H1 (cell line): ENCODE measurements around the gene PRDM1. TPM values are rescaled to one million over a fixed set of nuclear protein-coding genes. Genes with fewer than 3 reads are reported as not detected.
A peak's percentile ranks its signal among the peaks of the same experiment; 100 is the strongest.

ENCODE experiments used
- CTCF ChIA-PET: fragments of 300-600 bp; sonication (Branson Sonifier 250); formaldehyde crosslinking; loops from one replicate; lab custom pipeline; 2021; ENCODE audit not compliant: partially characterized antibody; lab: Charles Lee
- POLR2A ChIA-PET: fragments of 300-600 bp; sonication (Branson Sonifier 250); formaldehyde crosslinking; loops from one replicate; lab custom pipeline; 2021; ENCODE audit warnings: inconsistent platforms; ENCODE audit not compliant: partially characterized antibody; lab: Charles Lee
- DNase-seq, 2 experiments: peaks; one replicate each; pipeline versions ENCODE4 v3.0.0 to v3.0.0-alpha.2; 2010 to 2022; ENCODE audit warnings: low spot score in 2 of 2, low read depth in 1 of 2, mixed read lengths in 1 of 2
- FAIRE-seq: peaks from 2 replicates; lab custom pipeline; 2011; peaks lifted over from hg19 to GRCh38; lab: Jason Lieb, UNC
- H2AFZ ChIP-seq: 2 replicates; pipeline ENCODE4 v1.8.1; 2012; ENCODE audit warnings: low read length, inconsistent platforms
- H2AK5ac ChIP-seq: 2 replicates; pipeline ENCODE4 v1.6.1; 2013; ENCODE audit warnings: low read depth, low read length
- H2BK120ac ChIP-seq: replicated peaks from 2 replicates; pipeline ENCODE3; 2013; ENCODE audit warnings: low read depth, low read length, inconsistent platforms
- H2BK12ac ChIP-seq: 2 replicates; pipeline ENCODE4 v1.6.1; 2013; ENCODE audit warnings: low read depth, low read length
- H2BK15ac ChIP-seq: 2 replicates; pipeline ENCODE4 v1.6.1; 2013; ENCODE audit warnings: low read length
- H2BK20ac ChIP-seq: 2 replicates; pipeline ENCODE4 v1.6.1; 2013; ENCODE audit warnings: low read length
- H2BK5ac ChIP-seq: 2 replicates; pipeline ENCODE4 v1.6.1; 2013; ENCODE audit warnings: low read depth, low read length
- H3K14ac ChIP-seq: 2 replicates; pipeline ENCODE4 v1.6.1; 2013; ENCODE audit warnings: inconsistent platforms; ENCODE audit not compliant: insufficient read length
- H3K18ac ChIP-seq: 2 replicates; pipeline ENCODE4 v1.6.1; 2013; ENCODE audit warnings: low read length; ENCODE audit errors: extremely low read depth
- H3K23ac ChIP-seq: 2 replicates; pipeline ENCODE4 v1.6.1; 2013; ENCODE audit warnings: inconsistent platforms; ENCODE audit not compliant: insufficient read length
- H3K23me2 ChIP-seq: 2 replicates; pipeline ENCODE4 v1.6.1; 2013; ENCODE audit warnings: low read depth, low read length
- H3K27ac ChIP-seq: 2 replicates; pipeline ENCODE4 v1.6.1; 2011; ENCODE audit warnings: low read depth, low read length, inconsistent platforms
- H3K27me3 ChIP-seq, 4 experiments: replicated peaks in 1 of 4; 1 replicate in 1 of 4; 2 replicates in 3 of 4; pipeline versions ENCODE4 v1.6.1 to v1.8.1; 2011 to 2013; ENCODE audit warnings: low read length in 3 of 4, mild to moderate bottlenecking in 3 of 4, inconsistent platforms in 2 of 4, mixed read lengths in 2 of 4, moderate library complexity in 1 of 4; ENCODE audit not compliant: control insufficient read depth in 3 of 4, insufficient read depth in 3 of 4; ENCODE audit errors: extremely low read depth in 1 of 4
- H3K36me3 ChIP-seq, 4 experiments: 2 replicates each; pipeline versions ENCODE4 v1.6.1 to v1.8.1; 2011 to 2013; ENCODE audit warnings: mild to moderate bottlenecking in 4 of 4, low read length in 3 of 4, moderate library complexity in 2 of 4, control low read depth in 1 of 4, inconsistent platforms in 1 of 4; ENCODE audit not compliant: insufficient read depth in 4 of 4, control insufficient read depth in 2 of 4
- H3K4ac ChIP-seq: replicated peaks from 2 replicates; pipeline ENCODE3; 2013; ENCODE audit warnings: low read length, low read depth, mixed read lengths, inconsistent platforms; ENCODE audit not compliant: insufficient read length
- H3K4me1 ChIP-seq, 4 experiments: replicated peaks in 1 of 4; 1 replicate in 1 of 4; 2 replicates in 3 of 4; pipeline versions ENCODE4 v1.6.1 to v1.8.1; 2011 to 2013; ENCODE audit warnings: low read length in 3 of 4, inconsistent platforms in 2 of 4, mixed read lengths in 1 of 4; ENCODE audit not compliant: insufficient read depth in 4 of 4, control insufficient read depth in 3 of 4
- H3K4me2 ChIP-seq, 2 experiments: 2 replicates each; pipeline versions ENCODE4 v1.6.1 to v1.8.1; 2011 to 2013; ENCODE audit warnings: low read depth in 2 of 2, low read length in 2 of 2, control low read depth in 1 of 2, inconsistent platforms in 1 of 2, mild to moderate bottlenecking in 1 of 2; ENCODE audit not compliant: insufficient read depth in 1 of 2
- H3K4me3 ChIP-seq, 4 experiments: fragments of 200-600, 300-600 bp in 1 of 4; sonication (generic), shearing (Covaris generic), sonication (Bioruptor Twin) in 1 of 4; 2 replicates each; pipeline versions ENCODE4 v1.5.1 to v1.8.1; 2011 to 2016; ENCODE audit warnings: low read length in 4 of 4, low read depth in 3 of 4, control low read depth in 2 of 4, inconsistent platforms in 2 of 4, mild to moderate bottlenecking in 2 of 4, mixed read lengths in 1 of 4, moderate library complexity in 1 of 4; ENCODE audit not compliant: insufficient read depth in 2 of 4; ENCODE audit errors: extremely low read depth in 1 of 4
- H3K56ac ChIP-seq: replicated peaks from 2 replicates; pipeline ENCODE3; 2013; ENCODE audit warnings: low read depth, mild to moderate bottlenecking, mixed read lengths, low read length, inconsistent platforms; ENCODE audit not compliant: insufficient read length
- H3K79me1 ChIP-seq: 2 replicates; pipeline ENCODE4 v1.6.1; 2013; ENCODE audit warnings: low read depth, low read length, control low read depth
- H3K79me2 ChIP-seq, 2 experiments: 2 replicates each; pipeline versions ENCODE4 v1.6.1 to v1.8.1; 2012 to 2013; ENCODE audit warnings: low read length in 2 of 2, mild to moderate bottlenecking in 2 of 2, inconsistent platforms in 1 of 2; ENCODE audit not compliant: insufficient read depth in 2 of 2, control insufficient read depth in 1 of 2
- H3K9ac ChIP-seq, 4 experiments: replicated peaks in 1 of 4; 1 replicate in 1 of 4; 2 replicates in 3 of 4; pipeline versions ENCODE4 v1.6.1 to v1.8.1; 2011 to 2013; ENCODE audit warnings: low read depth in 3 of 4, low read length in 3 of 4, control low read depth in 2 of 4, mild to moderate bottlenecking in 2 of 4, moderate library complexity in 2 of 4, inconsistent platforms in 1 of 4; ENCODE audit errors: extremely low read depth in 1 of 4
- H3K9me3 ChIP-seq, 2 experiments: 2 replicates each; pipeline versions ENCODE4 v1.6.1 to v1.8.1; 2012 to 2013; ENCODE audit warnings: mild to moderate bottlenecking in 2 of 2, moderate library complexity in 2 of 2, control low read depth in 1 of 2, inconsistent platforms in 1 of 2, low read depth in 1 of 2, low read length in 1 of 2, mixed read lengths in 1 of 2; ENCODE audit not compliant: insufficient read depth in 2 of 2
- H4K20me1 ChIP-seq, 2 experiments: replicated peaks in 1 of 2; 2 replicates each; pipeline versions ENCODE3 to v1.8.1; 2011 to 2013; ENCODE audit warnings: inconsistent platforms in 2 of 2, low read length in 2 of 2, mild to moderate bottlenecking in 1 of 2; ENCODE audit not compliant: insufficient read depth in 2 of 2, control insufficient read depth in 1 of 2
- H4K5ac ChIP-seq: 2 replicates; pipeline ENCODE4 v1.6.1; 2013; ENCODE audit warnings: low read length, low read depth, mixed read lengths, inconsistent platforms; ENCODE audit not compliant: insufficient read length
- H4K8ac ChIP-seq: 2 replicates; pipeline ENCODE4 v1.8.0; 2013; ENCODE audit warnings: mild to moderate bottlenecking, moderate library complexity, low read length, inconsistent platforms; ENCODE audit not compliant: insufficient read depth; ENCODE audit errors: extremely low read depth
- H4K91ac ChIP-seq: replicated peaks from 2 replicates; pipeline ENCODE3; 2013; ENCODE audit warnings: low read length, mixed read lengths, inconsistent platforms; ENCODE audit not compliant: insufficient read length
- BACH1 ChIP-seq: IDR thresholded peaks from 2 replicates; pipeline ENCODE4 v1.6.1; 2012; ENCODE audit warnings: low read length, improper control_type of control experiment
- CREB1 ChIP-seq: IDR thresholded peaks from 2 replicates; pipeline ENCODE4 v1.6.1; 2012; ENCODE audit warnings: inconsistent platforms
- EP300 ChIP-seq, 2 experiments: IDR thresholded peaks; 1 replicate in 1 of 2; 2 replicates in 1 of 2; pipeline ENCODE4 v1.6.1; 2011 to 2012; ENCODE audit warnings: low read depth in 2 of 2, low read length in 2 of 2, mild to moderate bottlenecking in 2 of 2, borderline replicate concordance in 1 of 2, inconsistent platforms in 1 of 2, moderate library complexity in 1 of 2
- GABPA ChIP-seq: IDR thresholded peaks from 2 replicates; pipeline ENCODE4 v1.6.1; 2011; ENCODE audit warnings: mild to moderate bottlenecking, low read length, moderate library complexity, borderline replicate concordance; ENCODE audit not compliant: insufficient read depth
- KDM5A ChIP-seq: fragments of 200-600 bp; IDR thresholded peaks from 2 replicates; pipeline ENCODE4 v1.7.1; 2012; ENCODE audit warnings: mild to moderate bottlenecking, low read length, inconsistent platforms, mixed read lengths
- MAFK ChIP-seq: IDR thresholded peaks from 2 replicates; pipeline ENCODE4 v1.6.1; 2012; ENCODE audit warnings: low read depth, mild to moderate bottlenecking, improper control_type of control experiment, low read length
- NRF1 ChIP-seq: IDR thresholded peaks from 2 replicates; pipeline ENCODE4 v1.6.1; 2011; ENCODE audit warnings: mild to moderate bottlenecking, low read depth, low read length, improper control_type of control experiment
- POU5F1 ChIP-seq: IDR thresholded peaks from 2 replicates; pipeline ENCODE4 v1.6.1; 2011; ENCODE audit warnings: low read depth, mild to moderate bottlenecking, low read length, moderate library complexity
- SIX5 ChIP-seq: IDR thresholded peaks from 2 replicates; pipeline ENCODE4 v1.6.1; 2011; ENCODE audit warnings: mild to moderate bottlenecking, low read depth, low read length
- TEAD4 ChIP-seq: IDR thresholded peaks from 2 replicates; pipeline ENCODE4 v1.6.1; 2012; ENCODE audit warnings: low read depth, low read length, inconsistent platforms, mixed read lengths
- WGBS, 2 experiments: shearing (Covaris generic) in 1 of 2; methylation state at CpG; one replicate each; pipeline versions ENCODE4 v1.1.6 to v1.1.7; 2013 to 2015; ENCODE audit warnings: low lambda C conversion rate in 2 of 2, mixed read lengths in 2 of 2, inconsistent platforms in 1 of 2, low coverage in 1 of 2, missing lambda C conversion rate in 1 of 2; ENCODE audit not compliant: insufficient replicate concordance in 2 of 2, insufficient coverage in 1 of 2, insufficient read length in 1 of 2; ENCODE audit errors: extremely low coverage in 1 of 2, missing lambda C conversion rate in 1 of 2; 5-methylcytosine and 5-hydroxymethylcytosine counted together
- polyA plus RNA-seq, 7 experiments: library from polyadenylated mRNA; depleted of rRNA in 3 of 7; stranded (reverse) in 5 of 7; unstranded in 2 of 7; fragments of >200 nt in 5 of 7; fragments of 200-250 nt in 2 of 7; gene quantifications; 1 replicate in 5 of 7; 2 replicates in 1 of 7; 4 replicates in 1 of 7; pipeline versions ENCODE4 v1.2.1 to v1.2.3, GENCODE V29; 2011 to 2013; ENCODE audit warnings: missing spikeins in 2 of 7, mixed read lengths in 2 of 7
- total RNA-seq: library from RNA; stranded (reverse); fragmentation: NEBNext Ultra II Directional; extraction: Animal tissue kit (Norgen Biotek cat#: 25700); gene quantifications from 2 replicates; pipeline ENCODE4 v1.2.1, GENCODE V29; 2021
- TF ChIP-seq, protein P1 (sequence below): IDR thresholded peaks from 2 replicates; pipeline ENCODE4 v1.6.1; 2011; ENCODE audit warnings: low read depth, mild to moderate bottlenecking, low read length; ENCODE audit not compliant: insufficient read depth
- TF ChIP-seq, protein P2 (sequence below): IDR thresholded peaks from 2 replicates; pipeline ENCODE4 v1.6.1; 2012; ENCODE audit warnings: inconsistent platforms

PRDM1 gene
- total and polyA plus RNA-seq, 2 of the 8 experiments (the other 6 are each of a cell fraction or from before 2014, with no cell fraction given): 0.21 to 0.74 TPM

DNA sequence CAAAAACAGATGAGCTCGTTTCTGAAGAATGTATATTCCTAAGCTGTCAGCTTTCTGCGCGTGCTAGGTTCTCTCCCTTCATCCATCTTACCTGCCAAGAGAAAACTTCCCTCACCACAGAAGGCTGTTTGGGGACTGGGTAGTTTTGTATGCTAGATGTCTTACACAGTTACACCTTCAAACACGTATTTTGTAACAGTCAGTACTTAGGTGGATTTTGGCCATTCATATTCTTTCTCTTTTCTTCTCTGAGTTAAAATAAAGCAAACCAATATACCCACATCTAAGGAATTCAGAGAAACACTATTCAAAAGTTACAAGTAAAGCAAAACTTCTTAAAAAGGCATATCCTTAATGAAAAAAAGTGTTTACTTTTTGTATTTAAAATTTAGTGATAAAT lies 35.6 kb upstream of the PRDM1 start:
- DNase-seq: no peak
- no peak overlapping the region for H2BK20ac ChIP-seq
- no peak overlapping the region for H2BK15ac ChIP-seq
- no peak overlapping the region for H3K9ac ChIP-seq
- H3K18ac ChIP-seq: no peak overlapping the region
- no peak overlapping the region for H2AFZ ChIP-seq
- no peak overlapping the region for H4K91ac ChIP-seq
- no peaks in the 10 kb centered on the region for H3K79me1 ChIP-seq
- H3K23ac ChIP-seq: no peak overlapping the region
- no peaks in the 10 kb centered on the region for H3K23me2 ChIP-seq
- FAIRE-seq: no peak
- H3K56ac ChIP-seq: no peak overlapping the region
- no peaks in the 10 kb centered on the region for H3K9me3 ChIP-seq
- H3K79me2 ChIP-seq: no peaks in the 10 kb centered on the region
- H3K4me2 ChIP-seq: peak overlapping the region in 1 of 2 experiments; percentile 72; a peak in 1 of 4 replicates
- no peaks in the 10 kb centered on the region for H3K36me3 ChIP-seq
- H4K8ac ChIP-seq: no peak overlapping the region
- H3K14ac ChIP-seq: no peak overlapping the region
- H3K4ac ChIP-seq: no peak overlapping the region
- H2AK5ac ChIP-seq: no peak overlapping the region
- TF ChIP-seq CREB1: no peak
- no peak for TF ChIP-seq MAFK
- no peak for TF ChIP-seq POU5F1
- TF ChIP-seq SIX5: no peak
- TF ChIP-seq GABPA: no peak
- no peak for TF ChIP-seq NRF1
- TF ChIP-seq, protein P1, sequence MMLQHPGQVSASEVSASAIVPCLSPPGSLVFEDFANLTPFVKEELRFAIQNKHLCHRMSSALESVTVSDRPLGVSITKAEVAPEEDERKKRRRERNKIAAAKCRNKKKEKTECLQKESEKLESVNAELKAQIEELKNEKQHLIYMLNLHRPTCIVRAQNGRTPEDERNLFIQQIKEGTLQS: no peak
- TF ChIP-seq KDM5A: no peak
- TF ChIP-seq EP300 (IDR thresholded peaks at IDR 0.05; ENCODE audit: borderline replicate concordance in 1 of 2, low read depth in 2 of 2, low read length in 2 of 2): no peak
- no peak for TF ChIP-seq BACH1
- TF ChIP-seq, protein P2, sequence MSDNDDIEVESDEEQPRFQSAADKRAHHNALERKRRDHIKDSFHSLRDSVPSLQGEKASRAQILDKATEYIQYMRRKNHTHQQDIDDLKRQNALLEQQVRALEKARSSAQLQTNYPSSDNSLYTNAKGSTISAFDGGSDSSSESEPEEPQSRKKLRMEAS: no peak
- TF ChIP-seq TEAD4: no peak
- no peak overlapping the region for H3K4me3 ChIP-seq
- no peak overlapping the region for H2BK12ac ChIP-seq
- no peaks in the 10 kb centered on the region for H4K20me1 ChIP-seq
- peaks cover 0 to 2% (median under 1%) of the 10 kb centered on the region in 4 experiments; a peak in 2 of 7 replicates for H3K27me3 ChIP-seq
- 63% methylated on average over 4 of the region's 4 CpGs; no CpG with 5 or more reads in 1 of the 2 experiments for WGBS, 2 experiments
- H2BK5ac ChIP-seq: no peak overlapping the region
- H3K4me1 ChIP-seq: peaks cover 0 to 4% (median 3%) of the 10 kb centered on the region in 4 experiments; a peak in 4 of 7 replicates
- H3K27ac ChIP-seq: no peak overlapping the region
- ChIA-PET CTCF (interaction anchor here (0.6 kb wide), 1 partner anchor 481 kb away, joined by 3 read pairs; no protein-coding TSS in a partner anchor), POLR2A (interaction anchor here (0.8 kb wide), 1 partner anchor 36 kb away, joined by 3 read pairs; no protein-coding TSS in a partner anchor)
- H2BK120ac ChIP-seq: no peak overlapping the region
- H4K5ac ChIP-seq: no peak overlapping the region
